BE2C (cell line): ENCODE measurements around the gene RBP2.
A peak's percentile ranks its signal among the peaks of the same experiment; 100 is the strongest.

Experiments used
- DNase-seq: peaks from one replicate; pipeline ENCODE4 v3.0.0-alpha.2; 2020
- H3K27me3 ChIP-seq: fragments of 250-450 bp; sonication (Bioruptor Pico); 2 replicates; pipeline ENCODE4 v1.5.1; 2020; ENCODE audit warnings: mild to moderate bottlenecking
- H3K36me3 ChIP-seq: fragments of 250-450 bp; sonication (Bioruptor Pico); 2 replicates; pipeline ENCODE4 v1.5.1; 2020; ENCODE audit warnings: mild to moderate bottlenecking
- H3K4me1 ChIP-seq: fragments of 250-450 bp; sonication (Bioruptor Pico); 2 replicates; pipeline ENCODE4 v1.5.1; 2020
- H3K4me3 ChIP-seq: 2 replicates; pipeline ENCODE4 v1.5.1; 2011; ENCODE audit warnings: low read depth, low read length
- H3K9me3 ChIP-seq: fragments of 250-450 bp; sonication (Bioruptor Pico); 2 replicates; pipeline ENCODE4 v1.5.1; 2020
- CTCF ChIP-seq: IDR thresholded peaks from 2 replicates; pipeline ENCODE4 v1.5.1; 2012; ENCODE audit warnings: mild to moderate bottlenecking, low read depth, low read length

RBP2 gene

GRCh38 chr3:139455855-139456254 lies 20.5 kb downstream of the RBP2 start:
- TF ChIP-seq CTCF: peak; percentile 43
- Histone ChIP-seq H3K4me3 (no peak overlapping the region), H3K4me1 (no peaks in the 10 kb centered on the region), H3K9me3 (no peaks in the 10 kb centered on the region), H3K36me3 (no peaks in the 10 kb centered on the region), H3K27me3 (no peaks in the 10 kb centered on the region)
- no peak for DNase-seq

DNA sequence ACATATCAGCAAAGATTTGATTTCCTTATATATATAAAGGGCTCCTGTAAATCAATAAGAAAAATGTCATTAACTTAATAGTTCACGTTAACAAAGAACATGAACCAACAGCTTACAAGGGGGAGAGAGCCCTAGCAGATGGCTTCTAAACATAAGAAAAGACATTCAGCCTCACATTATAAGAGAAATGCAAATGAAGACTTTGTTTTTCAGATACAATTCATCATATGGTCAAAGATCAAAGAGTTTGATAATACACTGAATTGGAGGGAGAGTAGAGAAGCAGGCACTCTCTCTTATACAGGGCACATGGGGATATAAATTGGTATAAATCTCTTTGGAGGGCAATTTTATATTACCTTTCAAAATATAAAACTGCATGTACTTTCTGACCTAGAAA lies 21.1 kb downstream of the RBP2 start:
- no peaks in the 10 kb centered on the region for H3K9me3 ChIP-seq
- no peak for DNase-seq
- H3K4me1 ChIP-seq: no peaks in the 10 kb centered on the region
- no peak overlapping the region for H3K4me3 ChIP-seq
- TF ChIP-seq CTCF: no peak
- no peaks in the 10 kb centered on the region for H3K36me3 ChIP-seq
- no peaks in the 10 kb centered on the region for H3K27me3 ChIP-seq

- Histone ChIP-seq H3K4me1 (no peaks in the 10 kb centered on the region), H3K4me3 (no peak overlapping the region), H3K9me3 (no peaks in the 10 kb centered on the region), H3K27me3 (no peaks in the 10 kb centered on the region), H3K36me3 (no peaks in the 10 kb centered on the region)
- no peak for DNase-seq
- TF ChIP-seq CTCF: no peak
Measured at GRCh38 chr3:139454346-139454745, 22.0 kb downstream of the RBP2 start.

DNA sequence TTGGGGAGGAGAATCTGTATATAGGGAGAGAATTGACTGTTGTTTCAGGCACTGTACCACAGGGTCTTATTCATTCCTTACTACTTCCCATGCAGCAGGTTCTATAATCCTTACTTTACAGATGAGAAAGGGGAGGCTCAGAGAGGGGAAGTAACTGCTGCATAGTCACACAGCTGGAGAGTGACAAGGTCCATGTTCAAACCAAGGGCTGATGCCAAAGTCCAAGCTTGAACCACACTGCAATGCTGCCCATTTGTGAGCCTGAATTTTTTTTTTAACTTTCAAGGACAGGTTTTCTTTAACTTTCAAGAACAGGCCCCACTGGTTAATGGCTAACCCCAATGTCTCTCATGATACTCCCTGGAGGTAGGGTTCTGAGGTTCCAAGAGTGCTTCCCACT lies 26.2 kb downstream of the RBP2 start:
- Histone ChIP-seq H3K27me3 (no peaks in the 10 kb centered on the region), H3K9me3 (no peaks in the 10 kb centered on the region), H3K4me1 (no peaks in the 10 kb centered on the region), H3K4me3 (no peak overlapping the region), H3K36me3 (no peaks in the 10 kb centered on the region)
- TF ChIP-seq CTCF: no peak
- DNase-seq: no peak

GRCh38 chr3:139449566-139449965 lies 26.8 kb downstream of the RBP2 start:
- H3K9me3 ChIP-seq: no peaks in the 10 kb centered on the region
- no peak overlapping the region for H3K4me3 ChIP-seq
- no peaks in the 10 kb centered on the region for H3K36me3 ChIP-seq
- no peaks in the 10 kb centered on the region for H3K4me1 ChIP-seq
- no peaks in the 10 kb centered on the region for H3K27me3 ChIP-seq
- TF ChIP-seq CTCF: no peak
- no peak for DNase-seq

GRCh38 chr3:139448104-139448503 lies 28.2 kb downstream of the RBP2 start:
- Histone ChIP-seq H3K9me3 (no peaks in the 10 kb centered on the region), H3K27me3 (no peaks in the 10 kb centered on the region), H3K4me3 (no peak overlapping the region), H3K36me3 (no peaks in the 10 kb centered on the region), H3K4me1 (no peaks in the 10 kb centered on the region)
- DNase-seq: no peak
- TF ChIP-seq CTCF: no peak
